HG03108 (cell line): ENCODE data around the gene SPDYE4.

Experiments used
- ATAC-seq: cut with Tn5 transposase; IDR thresholded peaks from one replicate; pipeline ENCODE4 v1.9.1; 2021; ENCODE audit warnings: moderate library complexity; ENCODE audit not compliant: unreplicated experiment

Gene SPDYE4

GRCh38 chr17:8741771-8742170, 16.6 kb downstream of the SPDYE4 start:
- no peak for ATAC-seq

DNA sequence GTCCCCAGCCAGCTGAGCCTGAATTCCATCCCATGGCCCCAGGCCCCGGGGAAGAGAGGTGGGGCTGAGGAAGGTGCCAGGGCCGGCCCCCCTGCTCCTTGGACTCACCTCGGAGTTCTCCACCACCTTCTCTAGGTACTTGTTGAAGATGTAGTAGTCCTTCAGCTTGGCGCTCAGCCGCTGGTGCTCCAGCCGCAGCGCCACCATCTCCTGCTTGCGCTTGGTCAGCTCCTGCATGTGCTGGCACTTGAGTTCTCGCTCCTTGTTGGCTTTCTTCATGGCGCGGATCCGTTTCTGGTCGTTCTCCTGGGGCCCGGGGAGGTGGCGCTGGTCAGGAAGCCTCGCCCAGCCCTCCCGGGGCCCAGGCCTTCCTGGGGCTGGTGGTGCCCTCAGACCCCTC, 17.0 kb downstream of the SPDYE4 start:
- ATAC-seq, result no peak

- ATAC-seq, result no peak
Measured at GRCh38 chr17:8740486-8740885, 17.9 kb downstream of the SPDYE4 start.

- ATAC-seq, result no peak
Measured at GRCh38 chr17:8739097-8739496, 19.2 kb downstream of the SPDYE4 start.

DNA sequence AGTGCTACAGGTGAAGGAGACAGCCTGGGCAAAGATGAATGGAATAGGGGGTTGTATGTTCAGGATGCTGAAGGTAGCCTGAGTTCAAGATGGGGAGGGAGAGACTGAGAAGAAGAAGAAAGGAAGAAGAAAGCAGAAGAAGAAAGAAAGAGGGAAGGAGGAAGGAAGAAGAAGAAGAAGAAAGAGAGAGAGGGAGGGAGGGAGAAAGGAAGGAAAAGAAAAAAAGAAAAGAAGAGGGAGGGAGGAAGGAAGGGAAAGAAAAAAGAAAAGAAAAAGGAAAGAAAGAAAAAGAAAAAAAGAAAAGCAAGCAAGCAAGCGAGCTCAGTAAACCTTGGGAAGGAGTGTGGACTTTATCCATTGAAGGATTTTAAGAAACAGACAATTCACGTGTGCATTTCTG, 21.6 kb downstream of the SPDYE4 start:
- no peak for ATAC-seq

GRCh38 chr17:8736362-8736761, 22.0 kb downstream of the SPDYE4 start:
- no peak for ATAC-seq

DNA sequence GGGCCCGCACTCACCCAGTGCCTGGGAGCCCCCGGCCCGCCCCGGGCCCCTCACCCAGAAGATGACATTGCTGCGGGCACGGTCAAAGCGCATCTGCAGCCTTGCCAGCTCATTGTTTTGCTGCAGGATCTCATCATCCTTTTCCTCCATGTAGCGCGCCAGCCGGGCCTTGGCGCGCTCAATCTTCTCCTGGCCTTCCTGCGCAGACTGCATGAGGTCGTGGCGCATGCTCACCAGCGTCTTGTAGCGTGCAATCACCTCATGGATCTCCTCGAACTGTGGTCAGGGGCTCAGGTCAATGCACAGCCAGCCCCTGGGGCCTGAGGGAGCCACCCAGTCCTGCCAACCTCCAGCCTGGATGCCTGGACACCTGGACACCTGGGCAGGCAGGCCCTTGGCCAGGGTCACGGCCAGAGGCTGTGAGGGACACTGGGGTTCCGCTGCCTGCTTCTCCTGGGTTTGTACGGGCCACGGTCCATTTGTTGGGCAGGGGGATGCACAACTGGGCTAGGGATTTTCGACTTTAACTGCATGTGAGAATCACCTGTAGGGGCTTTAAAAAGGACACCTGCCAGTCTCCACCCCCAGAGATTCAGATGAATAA, 22.9 kb downstream of the SPDYE4 start:
- ATAC-seq, result no peak

DNA sequence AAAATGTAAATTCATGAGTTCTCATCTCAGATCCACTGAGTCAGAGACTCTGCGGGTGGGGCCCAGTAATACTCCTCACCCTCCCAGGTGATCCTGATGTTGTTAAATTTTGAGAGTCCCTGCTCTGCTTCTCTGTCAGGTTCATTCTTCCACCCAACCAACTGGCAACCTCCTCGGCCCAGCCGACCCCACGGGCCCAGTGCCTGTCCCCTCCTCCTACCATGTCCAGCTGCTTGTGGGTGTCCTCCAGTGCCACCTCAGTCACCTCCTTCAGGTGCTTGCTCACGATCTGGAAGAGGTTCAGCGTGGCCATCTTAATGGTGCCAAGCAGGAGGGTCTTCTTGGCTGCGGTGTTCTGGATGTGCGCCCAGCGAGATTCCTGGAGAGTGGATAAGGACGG, 23.5 kb downstream of the SPDYE4 start:
- ATAC-seq, result no peak

DNA sequence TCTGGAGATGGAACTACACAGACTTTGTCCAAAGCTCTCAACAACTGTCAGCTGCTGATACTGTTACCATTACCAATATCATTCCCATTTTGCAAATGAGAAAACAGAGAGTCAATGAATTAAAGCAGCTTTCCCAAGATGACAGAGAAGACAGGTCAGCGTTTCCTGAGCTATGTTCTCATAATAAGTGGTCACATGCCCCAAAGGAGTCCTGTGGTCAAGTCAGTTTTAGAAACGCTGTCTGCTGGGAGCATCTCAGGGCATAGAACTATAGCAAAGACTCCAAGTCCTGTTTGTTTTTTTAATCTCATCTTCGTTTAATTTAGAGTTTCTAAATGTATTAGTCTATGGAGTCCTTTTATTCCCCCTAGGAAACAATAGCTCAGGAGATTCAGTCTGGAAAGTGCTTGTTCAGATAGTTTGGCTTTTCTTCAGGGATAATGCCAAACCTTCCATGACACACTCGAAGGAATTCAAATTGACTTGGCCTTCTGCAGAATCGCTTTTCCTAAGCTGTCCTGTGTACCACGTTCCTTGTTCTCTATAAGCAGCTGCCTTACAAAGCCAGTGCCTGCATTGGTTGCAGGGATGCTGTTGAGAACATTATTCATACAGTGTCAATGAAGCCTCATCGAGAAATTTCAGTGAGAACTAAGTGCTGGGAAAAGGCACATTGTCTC, 25.8 kb downstream of the SPDYE4 start:
- no peak for ATAC-seq

- no peak for ATAC-seq
Measured at GRCh38 chr17:8729860-8730259, 28.5 kb downstream of the SPDYE4 start.

DNA sequence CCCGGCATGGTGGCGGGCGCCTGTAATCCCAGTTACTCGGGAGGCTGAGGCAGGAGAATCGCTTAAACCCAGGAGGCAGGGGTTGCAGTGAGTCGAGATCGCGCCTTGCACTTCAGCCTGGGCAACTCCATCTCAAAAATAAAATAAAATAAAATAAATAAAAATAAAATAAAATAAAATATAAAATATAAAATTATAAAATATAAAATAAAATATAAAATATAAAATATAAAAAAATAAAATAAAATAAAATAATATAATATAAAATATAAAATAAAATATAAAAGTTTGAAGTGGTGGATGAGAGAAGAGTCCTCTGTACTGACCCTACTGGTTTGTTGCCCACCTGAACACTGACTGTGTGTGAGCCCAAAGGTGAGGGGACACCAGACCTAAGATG, 28.9 kb downstream of the SPDYE4 start:
- no peak for ATAC-seq

DNA sequence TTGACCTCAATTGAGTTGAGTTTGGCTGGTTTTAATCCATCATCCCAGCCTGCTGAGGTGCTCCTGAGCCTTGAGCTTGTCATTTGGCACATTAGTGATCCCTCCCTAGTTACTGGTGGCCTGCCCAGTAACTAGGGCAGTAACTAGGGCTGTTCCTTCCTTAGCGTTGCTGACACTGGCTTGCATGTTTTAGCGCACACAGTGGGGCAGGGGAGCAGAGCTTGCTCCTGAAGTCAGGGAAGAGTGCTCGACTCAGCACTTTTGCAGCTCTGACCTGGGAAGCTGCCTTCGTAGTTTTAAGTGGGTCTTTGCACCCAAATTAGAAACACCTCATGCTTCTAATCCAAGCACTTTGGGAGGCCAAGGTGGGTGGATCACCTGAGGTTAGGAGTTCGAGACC, 29.4 kb downstream of the SPDYE4 start:
- ATAC-seq, result no peak

DNA sequence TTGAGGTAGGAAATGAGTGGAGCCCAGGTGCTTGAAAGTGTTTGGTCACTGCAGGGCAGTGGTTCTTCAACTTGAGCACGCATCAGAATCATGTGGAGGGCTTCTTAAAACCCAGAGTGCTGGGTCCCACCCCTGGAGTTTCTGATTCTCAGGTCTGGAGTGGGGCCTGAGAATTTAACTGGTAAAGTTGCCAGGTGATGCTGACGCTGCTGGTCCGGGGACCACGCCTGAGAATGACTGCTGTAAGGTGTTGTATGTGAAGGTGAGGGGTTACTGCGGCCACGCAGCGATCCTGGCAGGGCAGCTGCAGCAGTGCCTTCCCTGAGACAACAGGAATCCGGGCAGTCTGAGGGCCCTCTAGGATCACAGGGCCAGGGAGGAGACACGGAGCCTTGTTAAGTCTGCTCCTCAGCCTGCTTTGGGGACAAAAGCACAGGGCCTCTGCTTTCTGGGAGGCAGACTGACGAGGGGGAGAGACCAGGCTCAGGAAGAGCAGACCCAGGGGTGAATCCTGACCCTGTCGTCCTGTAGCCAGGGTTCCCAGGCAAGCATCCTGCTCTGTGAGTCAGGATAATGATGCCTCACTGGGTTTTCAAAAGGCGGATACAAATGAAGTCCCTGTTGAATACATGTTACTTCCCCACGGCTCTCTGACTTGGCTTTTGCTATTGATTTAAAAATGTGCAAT, 30.0 kb downstream of the SPDYE4 start:
- ATAC-seq, result no peak

GRCh38 chr17:8726941-8727555, 31.3 kb downstream of the SPDYE4 start:
- ATAC-seq, result no peak

- ATAC-seq, result no peak
Measured at GRCh38 chr17:8725881-8726876, 32.2 kb downstream of the SPDYE4 start.

GRCh38 chr17:8724451-8724850, 33.9 kb downstream of the SPDYE4 start:
- ATAC-seq, result no peak

- no peak for ATAC-seq
Measured at GRCh38 chr17:8720596-8720995, 37.8 kb downstream of the SPDYE4 start.

DNA sequence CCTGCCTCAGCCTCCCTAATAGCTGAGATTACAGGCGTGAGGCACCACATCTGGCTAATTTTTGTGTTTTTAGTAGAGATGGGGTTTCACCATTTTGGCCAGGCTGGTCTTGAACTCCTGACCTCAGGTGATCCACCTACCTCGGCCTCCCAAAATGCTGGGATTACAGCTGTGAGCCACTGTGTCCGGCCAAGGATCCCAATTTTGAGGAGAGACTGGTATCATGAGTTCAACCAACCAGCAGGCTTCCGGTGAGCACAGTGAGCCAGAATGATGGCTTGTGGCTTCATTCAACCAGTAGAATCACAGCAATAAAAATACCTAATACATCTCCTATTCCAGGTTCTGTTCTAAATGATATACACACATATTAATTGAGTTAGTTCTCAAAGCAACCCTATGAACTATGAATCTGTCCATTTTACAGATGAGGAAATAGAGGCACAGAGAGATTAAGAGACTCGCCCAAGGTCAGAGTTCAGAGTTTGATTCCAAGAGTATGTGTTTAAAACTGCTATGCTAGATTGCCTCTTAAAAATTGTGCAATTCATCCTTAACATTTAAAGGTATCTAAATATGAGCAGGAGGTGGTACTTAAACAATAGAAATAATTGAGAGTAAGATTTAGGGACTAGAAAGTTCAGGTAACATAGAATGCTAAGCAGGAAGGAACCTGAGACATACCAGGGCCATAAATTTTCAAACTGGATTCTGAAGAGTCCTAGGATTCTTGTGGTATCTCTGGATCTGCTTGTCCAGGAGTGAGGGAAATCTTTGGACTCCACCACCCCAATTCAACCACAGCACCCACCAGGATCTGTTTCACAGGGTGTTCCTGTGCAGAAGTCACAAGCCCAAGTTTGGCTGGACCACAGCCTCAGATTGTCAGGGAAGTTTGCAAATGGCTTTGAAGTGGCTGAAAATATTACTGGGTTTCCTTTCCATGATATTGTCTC, 38.8 kb downstream of the SPDYE4 start:
- ATAC-seq, result no peak

- no peak for ATAC-seq
Measured at GRCh38 chr17:8718001-8718563, 40.3 kb downstream of the SPDYE4 start.
